H1 (cell line): ENCODE results near the gene CGNL1.

Experiments
- EP300 ChIP-seq, 2 experiments: IDR thresholded peaks; 1 replicate in 1 of 2; 2 replicates in 1 of 2; pipeline ENCODE4 v1.6.1; 2011 to 2012; ENCODE audit warnings: low read depth in 2 of 2, low read length in 2 of 2, mild to moderate bottlenecking in 2 of 2, borderline replicate concordance in 1 of 2, inconsistent platforms in 1 of 2, moderate library complexity in 1 of 2
- TAF1 ChIP-seq: IDR thresholded peaks from 2 replicates; pipeline ENCODE4 v1.6.1; 2011; ENCODE audit warnings: mild to moderate bottlenecking, low read depth, low read length
- TF ChIP-seq, protein P1 (sequence below), 3 experiments: IDR thresholded peaks; 1 replicate in 2 of 3; 2 replicates in 1 of 3; pipeline versions ENCODE4 v1.5.1 to v1.6.1; 2011; ENCODE audit warnings: low read length in 3 of 3, mild to moderate bottlenecking in 3 of 3, inconsistent platforms in 2 of 3, low read depth in 1 of 3, moderate library complexity in 1 of 3; ENCODE audit not compliant: insufficient read depth in 1 of 3; ENCODE audit errors: control extremely low read depth in 1 of 3

DNA sequence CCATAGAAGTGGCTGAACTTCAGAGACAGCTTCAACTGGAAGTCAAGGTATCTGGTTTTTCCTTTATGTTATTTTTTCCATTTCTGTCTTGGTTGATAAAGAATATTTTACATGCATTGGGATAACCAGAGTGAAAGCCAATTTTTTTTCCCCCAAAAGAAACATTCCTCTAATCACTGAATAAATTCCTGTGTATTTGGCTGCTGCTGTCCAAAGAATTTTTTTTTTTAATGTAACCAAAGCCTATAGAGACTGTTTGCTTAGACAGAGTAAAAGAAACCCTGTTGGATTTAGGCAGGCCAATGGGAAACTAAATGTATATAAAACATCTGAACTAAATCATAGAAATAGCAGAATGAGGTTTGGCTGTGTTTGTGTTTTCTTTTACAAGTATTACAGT lies 75.2 kb downstream of the CGNL1 start:
- no peak for TF ChIP-seq TAF1
- no peak for TF ChIP-seq EP300 (IDR thresholded peaks at IDR 0.05; ENCODE audit: borderline replicate concordance in 1 of 2, low read depth in 2 of 2, low read length in 2 of 2)
- TF ChIP-seq, protein P1, sequence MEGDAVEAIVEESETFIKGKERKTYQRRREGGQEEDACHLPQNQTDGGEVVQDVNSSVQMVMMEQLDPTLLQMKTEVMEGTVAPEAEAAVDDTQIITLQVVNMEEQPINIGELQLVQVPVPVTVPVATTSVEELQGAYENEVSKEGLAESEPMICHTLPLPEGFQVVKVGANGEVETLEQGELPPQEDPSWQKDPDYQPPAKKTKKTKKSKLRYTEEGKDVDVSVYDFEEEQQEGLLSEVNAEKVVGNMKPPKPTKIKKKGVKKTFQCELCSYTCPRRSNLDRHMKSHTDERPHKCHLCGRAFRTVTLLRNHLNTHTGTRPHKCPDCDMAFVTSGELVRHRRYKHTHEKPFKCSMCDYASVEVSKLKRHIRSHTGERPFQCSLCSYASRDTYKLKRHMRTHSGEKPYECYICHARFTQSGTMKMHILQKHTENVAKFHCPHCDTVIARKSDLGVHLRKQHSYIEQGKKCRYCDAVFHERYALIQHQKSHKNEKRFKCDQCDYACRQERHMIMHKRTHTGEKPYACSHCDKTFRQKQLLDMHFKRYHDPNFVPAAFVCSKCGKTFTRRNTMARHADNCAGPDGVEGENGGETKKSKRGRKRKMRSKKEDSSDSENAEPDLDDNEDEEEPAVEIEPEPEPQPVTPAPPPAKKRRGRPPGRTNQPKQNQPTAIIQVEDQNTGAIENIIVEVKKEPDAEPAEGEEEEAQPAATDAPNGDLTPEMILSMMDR (IDR thresholded peaks at IDR 0.05; ENCODE audit: control extremely low read depth in 1 of 3, insufficient read depth in 1 of 3, low read depth in 1 of 3, low read length in 3 of 3) = no peak
